NCI-H82 (cell line): ENCODE measurements around the gene PPP1R1A.

Source experiments
- DNase-seq: peaks from one replicate; lab custom pipeline; 2025; lab: John Stamatoyannopoulos, UW

Gene PPP1R1A

DNA sequence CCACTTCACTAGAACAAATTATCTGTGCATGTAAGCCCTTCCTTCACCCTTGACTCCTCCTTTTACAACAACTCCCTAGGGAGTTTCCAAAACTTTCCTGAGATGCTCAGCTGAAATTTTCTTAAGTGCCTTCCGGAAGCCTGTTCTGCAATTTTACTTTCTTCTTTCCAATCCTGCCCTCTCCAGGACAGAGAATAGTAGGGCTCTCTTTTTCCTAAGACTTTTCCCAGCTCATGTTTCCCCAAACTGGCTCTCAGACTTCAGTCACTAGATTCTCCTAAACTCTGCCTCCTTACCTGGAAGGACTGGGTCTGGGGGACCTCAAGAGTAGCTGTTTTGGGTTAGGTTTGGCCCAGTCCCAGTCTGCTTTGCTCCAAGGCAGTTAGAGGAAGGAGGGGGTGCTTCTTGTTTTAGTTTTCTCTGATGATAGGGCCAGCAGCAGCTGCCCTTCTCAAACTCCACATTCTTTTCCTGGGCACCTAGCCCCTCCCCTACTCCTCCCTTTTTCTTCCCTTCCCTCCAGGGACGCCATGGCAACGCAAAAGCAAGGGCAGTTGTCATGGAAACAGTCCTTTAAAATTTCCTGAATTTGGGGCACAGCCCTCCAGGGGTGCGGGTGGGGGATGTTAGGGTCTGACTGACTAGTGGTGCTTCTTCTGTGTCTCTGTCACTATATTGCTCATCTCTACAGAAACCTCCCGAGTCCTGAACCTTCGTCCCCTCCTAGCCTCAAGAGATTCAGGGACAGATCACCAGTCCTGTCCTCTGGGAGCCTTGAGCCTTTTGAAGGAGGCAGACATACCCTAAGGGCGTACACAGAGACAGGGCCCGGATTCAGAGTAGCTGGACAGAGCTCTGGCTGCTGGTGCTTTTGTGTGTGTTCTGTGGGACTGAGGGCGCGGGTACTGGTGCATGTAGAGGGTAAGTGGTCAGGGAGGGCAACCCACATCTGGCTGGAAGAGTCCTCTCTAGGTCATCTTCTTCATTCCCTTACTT lies 17.0 kb downstream of the PPP1R1A start:
- no peak for DNase-seq

GRCh38 chr12:54569995-54570528 lies 18.4 kb downstream of the PPP1R1A start:
- DNase-seq: no peak

- no peak for DNase-seq
Measured at GRCh38 chr12:54569072-54569471, 19.4 kb downstream of the PPP1R1A start.

- DNase-seq: no peak
Measured at GRCh38 chr12:54566792-54567191, 21.7 kb downstream of the PPP1R1A start.

GRCh38 chr12:54565986-54566544 lies 22.4 kb downstream of the PPP1R1A start:
- peak; percentile 15 for DNase-seq

DNA sequence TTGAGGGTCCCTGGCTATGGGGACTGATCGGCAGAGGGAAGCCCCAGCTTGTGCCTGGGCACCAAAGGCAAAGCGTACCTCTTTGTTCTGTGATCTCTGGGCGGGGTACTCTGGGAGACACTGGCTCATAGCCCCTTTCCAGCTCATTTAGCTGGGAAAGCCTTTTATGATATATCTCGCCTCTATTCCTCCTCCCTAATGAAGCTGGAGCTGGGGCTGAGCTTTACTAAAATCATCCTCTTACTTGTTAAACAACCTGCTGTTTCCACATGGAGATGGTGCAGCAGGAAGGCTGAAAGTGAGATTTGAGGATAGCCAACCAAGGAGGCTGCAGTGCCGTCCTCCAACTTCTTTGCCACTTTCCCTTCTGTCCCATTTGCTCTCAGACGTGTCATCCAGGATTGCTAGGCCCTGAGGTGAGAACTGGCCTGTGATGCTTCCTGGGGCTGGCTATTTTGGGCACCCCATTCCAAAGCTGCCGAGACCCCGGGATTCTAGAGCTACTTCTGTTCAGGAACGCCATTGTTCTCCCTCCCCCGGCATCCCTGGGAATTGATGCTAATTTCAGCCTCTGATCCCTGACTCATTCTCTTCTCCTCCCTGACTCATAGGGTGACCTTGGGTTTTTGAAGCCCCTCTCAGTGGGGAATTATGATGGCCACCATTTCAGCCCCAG lies 23.0 kb downstream of the PPP1R1A start:
- no peak for DNase-seq

GRCh38 chr12:54564768-54565167 lies 23.7 kb downstream of the PPP1R1A start:
- DNase-seq: no peak

DNA sequence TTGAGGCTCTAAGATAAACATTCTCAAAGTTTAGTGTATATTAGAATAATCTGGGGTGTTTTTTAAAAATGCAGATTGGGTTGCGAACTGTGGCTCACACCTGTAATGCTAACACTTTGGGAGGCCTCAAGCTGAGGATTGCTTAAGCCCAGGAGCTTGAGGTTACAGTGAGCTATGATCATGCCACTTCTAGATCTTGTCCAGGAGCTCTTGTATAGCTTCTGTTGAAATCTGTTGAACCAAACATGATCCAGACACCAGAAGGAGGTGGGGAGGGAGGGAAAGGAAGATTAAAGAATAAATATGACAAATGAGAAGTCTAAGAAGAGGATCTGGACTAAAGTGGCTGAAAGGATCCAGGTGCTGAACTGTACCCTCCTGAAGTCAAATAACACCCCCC lies 24.7 kb downstream of the PPP1R1A start:
- DNase-seq: no peak

DNA sequence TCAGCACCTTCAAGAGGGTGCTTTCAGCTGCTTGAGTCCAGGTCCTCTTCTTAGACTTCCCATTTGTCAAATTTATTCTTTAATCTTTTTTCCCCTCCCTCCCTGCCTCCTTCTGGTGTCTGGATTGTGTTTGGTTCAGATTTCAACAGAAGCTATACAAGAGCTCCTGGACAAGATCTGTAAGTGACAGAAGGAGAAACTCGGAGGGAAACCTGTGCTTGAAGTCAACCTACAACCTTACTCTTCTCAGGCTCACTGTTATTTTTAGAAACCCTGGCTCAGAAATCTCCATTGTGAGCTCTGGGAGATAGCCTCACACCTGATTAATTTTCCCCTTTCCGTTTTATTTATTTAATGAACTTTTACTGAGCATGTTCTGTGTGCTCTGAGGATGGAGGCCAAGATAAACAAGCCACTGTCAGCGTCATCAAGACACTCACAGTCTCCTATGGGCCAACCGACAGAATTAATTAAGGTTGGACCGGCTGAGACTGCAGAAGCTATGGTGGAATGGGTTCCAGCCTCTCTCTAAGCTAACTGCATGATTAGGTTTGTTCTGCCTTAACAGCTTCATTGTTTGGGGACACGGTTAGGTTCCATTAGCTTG lies 25.6 kb downstream of the PPP1R1A start:
- DNase-seq: no peak

DNA sequence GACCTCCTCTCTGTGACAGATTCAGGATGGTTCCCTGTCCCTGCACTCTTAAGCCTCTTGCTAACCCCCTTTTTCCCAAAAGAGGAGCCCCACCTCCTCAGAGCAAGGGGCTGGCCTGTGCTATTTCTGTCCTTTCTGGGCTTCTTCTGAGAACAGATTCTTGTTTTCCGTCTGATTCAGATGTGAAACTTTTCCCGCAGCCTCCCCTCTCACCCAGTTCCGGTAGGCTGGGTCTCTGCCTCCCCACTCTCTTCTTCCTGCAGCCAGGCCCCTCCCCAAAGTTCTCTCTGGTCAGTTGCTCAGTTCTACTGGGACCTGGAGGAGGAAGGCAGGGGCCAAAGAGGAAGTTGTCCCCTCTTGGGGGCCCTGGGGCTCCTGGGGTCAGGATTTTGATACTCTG lies 27.3 kb downstream of the PPP1R1A start:
- DNase-seq: no peak

GRCh38 chr12:54560374-54560858 lies 28.0 kb downstream of the PPP1R1A start:
- DNase-seq: peak; percentile 66

DNA sequence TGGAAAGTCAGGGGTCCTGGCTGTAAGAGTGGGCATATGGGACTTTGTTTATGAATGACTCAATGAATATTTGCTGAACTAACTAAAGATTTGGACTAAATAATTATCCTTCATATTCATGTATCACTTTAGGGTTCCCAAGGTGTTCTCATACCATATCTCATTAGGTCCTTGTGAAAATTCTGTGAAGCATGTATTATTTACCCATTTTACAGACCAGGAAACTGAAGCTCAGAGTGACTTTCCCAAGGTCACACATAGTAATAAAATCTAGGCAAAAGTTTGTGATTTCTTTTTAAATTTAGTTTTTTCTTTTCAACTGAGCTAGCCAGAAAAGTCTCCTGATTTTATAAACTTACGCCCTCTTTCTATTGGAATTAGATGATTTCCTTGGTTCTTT lies 29.7 kb downstream of the PPP1R1A start:
- no peak for DNase-seq

DNA sequence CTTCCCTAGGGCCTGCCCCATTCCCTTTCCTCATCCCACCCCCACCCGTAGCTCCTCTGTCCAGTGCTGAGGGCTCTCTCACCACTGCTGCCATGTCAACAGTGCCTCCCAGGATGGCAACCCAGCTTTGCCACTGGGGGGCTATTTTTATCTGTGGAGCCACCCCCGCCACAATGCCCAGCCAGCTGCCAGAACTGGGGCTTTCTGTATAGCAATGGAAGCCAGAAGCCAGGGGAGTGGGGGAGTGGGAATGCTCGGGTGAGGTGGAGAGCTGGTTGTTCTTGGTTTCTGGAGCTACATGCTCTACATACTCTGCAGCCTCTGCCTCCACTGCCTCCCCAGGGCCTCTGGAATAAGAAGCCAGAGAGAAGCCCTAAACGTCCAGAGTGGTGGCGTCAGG lies 30.1 kb downstream of the PPP1R1A start:
- no peak for DNase-seq

GRCh38 chr12:54555670-54556257 lies 32.7 kb downstream of the PPP1R1A start:
- DNase-seq: no peak

DNA sequence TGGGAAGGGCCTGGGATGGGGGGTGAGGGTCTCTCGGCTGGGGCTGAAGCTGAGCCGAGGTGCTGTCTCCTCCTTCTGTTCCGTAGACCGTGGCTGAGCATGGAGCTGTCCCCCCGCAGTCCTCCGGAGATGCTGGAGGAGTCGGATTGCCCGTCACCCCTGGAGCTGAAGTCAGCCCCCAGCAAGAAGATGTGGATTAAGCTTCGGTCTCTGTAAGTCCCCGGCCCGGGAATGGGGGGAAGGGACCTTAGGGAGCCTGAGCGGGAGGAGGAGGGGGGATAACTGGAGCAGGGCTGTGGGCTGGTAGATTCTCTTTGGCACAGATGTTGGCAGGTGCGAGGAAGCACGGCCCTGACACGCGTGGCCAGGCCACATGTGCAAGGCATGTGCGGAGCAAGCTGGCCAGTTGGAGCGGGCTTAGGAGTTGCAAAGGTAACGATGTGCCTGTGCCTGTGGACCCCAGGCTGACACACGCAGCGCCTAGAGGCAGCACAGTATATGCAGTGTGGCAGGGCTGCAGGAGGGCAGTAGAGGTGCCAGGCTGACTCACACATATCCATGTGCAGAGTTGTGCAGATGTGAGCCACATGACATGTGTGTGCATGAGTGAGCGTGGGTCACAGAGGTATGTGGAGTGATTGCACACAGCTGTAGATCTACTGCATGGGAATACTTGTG lies 38.5 kb downstream of the PPP1R1A start:
- peak; percentile 48 for DNase-seq

GRCh38 chr12:54546511-54546910 lies 41.9 kb downstream of the PPP1R1A start:
- no peak for DNase-seq

DNA sequence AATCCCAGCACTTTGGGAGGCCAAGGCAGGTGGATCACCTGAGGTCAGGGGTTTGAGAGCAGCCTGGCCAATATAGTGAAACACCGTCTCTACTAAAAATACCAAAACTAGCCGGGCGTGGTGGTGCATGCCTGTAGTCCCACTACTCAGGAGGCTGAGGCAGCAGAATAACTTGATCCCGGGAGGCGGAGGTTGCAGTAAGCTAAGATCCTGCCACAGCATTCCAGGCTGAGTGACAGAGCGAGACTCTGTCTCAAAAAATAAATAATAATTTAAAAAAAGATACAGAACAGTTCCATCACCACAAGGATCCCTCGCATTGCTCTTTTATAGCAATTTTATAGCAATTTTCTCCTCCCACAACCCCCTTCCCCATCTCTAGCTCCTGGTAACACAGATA lies 43.7 kb downstream of the PPP1R1A start:
- DNase-seq: no peak

- DNase-seq: peak; percentile 26
Measured at GRCh38 chr12:54543526-54543925, 44.9 kb downstream of the PPP1R1A start.

DNA sequence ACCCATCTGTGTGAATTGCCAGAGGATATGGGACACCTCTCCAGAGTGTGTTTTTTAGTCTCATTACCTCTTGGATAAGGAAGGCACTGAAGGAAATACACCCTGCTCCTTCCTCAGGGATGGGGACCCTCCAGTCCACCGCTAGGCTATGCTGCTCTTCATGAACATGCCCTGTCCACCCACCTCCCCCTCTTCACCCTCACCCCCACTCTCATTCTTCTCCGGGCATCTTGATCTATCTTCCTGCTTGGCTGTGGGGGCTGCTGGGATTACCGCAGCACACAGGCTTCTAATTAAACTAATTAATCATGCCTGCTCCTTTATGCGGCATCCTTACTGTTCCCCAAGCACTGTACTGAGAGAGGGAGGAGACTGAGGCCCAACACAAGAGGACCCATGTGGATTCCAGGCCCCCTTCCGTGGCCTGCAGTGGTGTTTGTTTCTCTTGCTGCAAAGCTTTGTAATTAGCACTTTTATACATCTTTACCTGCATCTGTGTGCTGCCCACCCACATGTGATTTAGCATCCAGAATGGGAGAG lies 46.6 kb downstream of the PPP1R1A start:
- DNase-seq: peak; percentile 20

DNA sequence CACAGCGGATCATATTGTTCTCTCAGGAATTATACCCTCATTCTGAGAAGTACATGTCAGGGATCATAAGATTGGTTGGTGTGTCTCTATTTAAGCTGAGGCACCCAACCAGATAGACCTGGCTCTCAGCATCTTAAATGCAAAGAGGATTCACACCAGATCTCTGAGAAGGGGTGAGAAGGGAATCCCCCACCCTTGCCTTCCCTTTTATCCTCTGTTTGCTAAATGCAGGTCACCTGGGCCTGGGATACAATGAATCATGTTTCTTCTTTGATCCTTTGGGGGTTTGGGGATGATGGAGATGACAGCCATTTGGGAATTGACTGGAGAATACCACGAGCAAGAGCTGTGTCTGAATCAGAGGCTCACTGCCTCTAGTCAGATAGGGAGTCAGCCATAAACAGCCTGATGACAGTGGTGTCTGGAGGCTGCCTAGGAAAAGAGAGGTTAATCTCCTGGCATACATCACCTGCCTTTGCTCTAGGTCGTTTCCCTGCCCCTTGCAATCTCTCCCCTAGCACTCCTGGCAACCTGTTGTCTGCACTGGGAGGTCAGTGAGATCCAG lies 50.2 kb downstream of the PPP1R1A start:
- no peak for DNase-seq
